ENCODE results near the gene GATD1. TPM values are rescaled to one million over a fixed set of nuclear protein-coding genes. Genes with fewer than 3 reads are reported as not detected.
A peak's percentile ranks its signal among the peaks of the same experiment; 100 is the strongest.

GATD1 gene
- total RNA-seq, 2 donors from 2014 or later, result 39.9 to 84.9 TPM

GRCh38 chr11:796565-797295 is 19.4 kb upstream of the GATD1 start:
- intact Hi-C loops (cut with DNase I), result no loop called here
- Histone ChIP-seq H3K36me3 (no peaks in the 10 kb centered on the region), H3K27ac (peak overlapping the region; percentile 80), H3K9me3 (no peaks in the 10 kb centered on the region), H3K4me1 (peaks cover 7% of the 10 kb centered on the region), H3K4me3 (peak overlapping the region; percentile 92), H3K27me3 (no peaks in the 10 kb centered on the region), H3K9ac (ENCODE audit: low read depth in 2 of 2, low read length in 2 of 2) (peak overlapping the region; percentile 75 to 86)
- peak; percentile 62 for DNase-seq
- TF ChIP-seq, protein P1, sequence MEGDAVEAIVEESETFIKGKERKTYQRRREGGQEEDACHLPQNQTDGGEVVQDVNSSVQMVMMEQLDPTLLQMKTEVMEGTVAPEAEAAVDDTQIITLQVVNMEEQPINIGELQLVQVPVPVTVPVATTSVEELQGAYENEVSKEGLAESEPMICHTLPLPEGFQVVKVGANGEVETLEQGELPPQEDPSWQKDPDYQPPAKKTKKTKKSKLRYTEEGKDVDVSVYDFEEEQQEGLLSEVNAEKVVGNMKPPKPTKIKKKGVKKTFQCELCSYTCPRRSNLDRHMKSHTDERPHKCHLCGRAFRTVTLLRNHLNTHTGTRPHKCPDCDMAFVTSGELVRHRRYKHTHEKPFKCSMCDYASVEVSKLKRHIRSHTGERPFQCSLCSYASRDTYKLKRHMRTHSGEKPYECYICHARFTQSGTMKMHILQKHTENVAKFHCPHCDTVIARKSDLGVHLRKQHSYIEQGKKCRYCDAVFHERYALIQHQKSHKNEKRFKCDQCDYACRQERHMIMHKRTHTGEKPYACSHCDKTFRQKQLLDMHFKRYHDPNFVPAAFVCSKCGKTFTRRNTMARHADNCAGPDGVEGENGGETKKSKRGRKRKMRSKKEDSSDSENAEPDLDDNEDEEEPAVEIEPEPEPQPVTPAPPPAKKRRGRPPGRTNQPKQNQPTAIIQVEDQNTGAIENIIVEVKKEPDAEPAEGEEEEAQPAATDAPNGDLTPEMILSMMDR (IDR thresholded peaks at IDR 0.05), result no peak

DNA sequence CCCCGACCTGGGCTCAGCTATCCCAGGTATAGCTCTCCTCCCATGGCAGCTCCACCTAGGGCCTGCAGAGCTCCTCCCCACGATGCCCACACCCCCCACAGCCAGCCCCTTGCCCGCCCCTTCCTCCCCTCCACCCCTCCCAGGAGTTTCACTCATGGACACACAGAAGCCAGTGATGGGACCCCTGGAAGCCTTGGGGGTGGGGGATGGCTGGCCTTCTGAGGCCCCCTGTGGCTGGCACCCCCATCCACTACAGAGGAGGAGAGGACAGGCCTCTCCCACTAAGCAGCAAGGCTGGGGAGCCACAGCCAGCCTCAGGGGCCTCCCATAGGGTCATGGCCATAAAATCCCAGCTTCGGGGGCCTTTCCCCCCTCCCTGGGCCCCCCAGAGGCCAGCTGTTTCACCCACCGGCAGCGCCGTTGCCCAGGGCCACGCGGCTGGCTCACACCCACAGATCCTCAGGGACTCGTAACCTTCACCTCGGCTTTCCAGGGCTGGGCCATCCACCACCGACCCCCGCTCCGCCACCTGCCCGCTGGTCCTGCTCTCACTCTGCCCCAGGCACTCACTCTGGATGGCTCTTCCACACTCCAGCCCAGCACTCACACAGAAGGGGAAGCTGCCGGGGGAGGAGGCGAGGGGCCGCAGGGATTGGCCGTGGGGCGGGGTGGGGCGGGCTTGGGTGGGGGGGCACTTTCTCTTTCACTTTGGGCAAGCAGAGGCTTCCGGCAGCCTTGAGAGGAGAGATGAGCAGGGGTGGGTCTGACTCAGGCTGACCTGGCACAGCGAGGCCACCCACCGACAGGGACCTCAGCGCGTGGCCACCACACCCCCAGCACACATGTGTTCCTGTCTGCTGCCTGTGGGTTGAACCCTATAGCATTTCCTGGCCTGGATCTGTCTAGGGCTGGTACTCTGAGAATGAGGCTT is 18.6 kb upstream of the GATD1 start:
- H3K36me3 ChIP-seq, result no peaks in the 10 kb centered on the region

DNA sequence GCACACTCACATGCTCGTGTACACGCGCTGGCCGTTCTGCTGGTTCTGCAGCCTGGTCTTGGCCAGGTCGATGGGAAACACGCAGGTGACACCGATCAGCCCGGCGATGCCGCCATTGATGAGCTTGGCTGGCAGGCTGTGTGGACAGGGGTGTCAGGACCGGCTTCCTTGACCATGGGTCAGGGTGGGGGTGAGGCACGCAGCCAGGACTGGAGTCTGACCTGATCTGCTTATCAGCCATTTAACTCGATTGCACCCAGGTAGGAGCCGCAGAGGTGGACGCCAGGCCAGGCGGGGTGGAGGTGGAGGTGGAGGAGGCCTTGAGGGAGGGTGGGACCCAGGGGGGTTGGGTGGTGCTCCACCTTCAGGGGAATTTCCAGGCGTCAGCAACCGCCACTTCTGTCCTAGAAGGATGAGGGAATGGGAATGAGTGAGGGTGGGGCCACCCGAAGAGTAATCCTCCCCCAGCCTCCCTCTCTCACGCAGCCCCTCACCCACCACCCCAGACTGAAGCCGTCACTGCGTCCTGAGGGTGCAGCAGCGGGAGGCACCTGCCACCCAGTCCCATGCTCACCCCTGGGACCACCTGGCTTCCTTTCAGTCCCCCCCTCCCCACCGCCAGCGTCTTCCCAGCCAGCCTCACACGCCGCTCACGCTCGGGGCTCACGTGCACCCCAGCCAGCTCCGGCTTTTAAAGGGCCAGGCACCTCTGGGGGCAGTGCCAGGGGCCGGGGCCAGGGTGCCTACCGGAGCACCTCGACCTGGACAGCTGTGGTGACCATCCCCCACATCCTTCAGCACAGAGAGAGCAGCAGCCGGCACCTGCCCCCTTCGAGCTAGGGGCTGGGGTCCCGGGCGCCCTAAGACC is 17.7 kb upstream of the GATD1 start:
- Histone ChIP-seq H3K27me3 (peaks cover under 1% of the 10 kb centered on the region), H3K9ac (ENCODE audit: low read depth in 2 of 2, low read length in 2 of 2) (peak overlapping the region; percentile 43 to 85), H3K4me3 (peak overlapping the region; percentile 92), H3K9me3 (no peaks in the 10 kb centered on the region), H3K27ac (peak overlapping the region; percentile 80), H3K4me1 (peaks cover 7% of the 10 kb centered on the region), H3K36me3 (no peaks in the 10 kb centered on the region)
- DNase-seq, result peak; percentile 66
- TF ChIP-seq, protein P1 (IDR thresholded peaks at IDR 0.05), result no peak
- intact Hi-C loops (cut with DNase I), result no loop called here

More for the DNA sequence above, 18.6 kb upstream of the GATD1 start:
- Histone ChIP-seq H3K9ac (ENCODE audit: low read depth in 2 of 2, low read length in 2 of 2) (peak overlapping the region; percentile 85 to 86), H3K4me1 (peaks cover 7% of the 10 kb centered on the region), H3K4me3 (peak overlapping the region; percentile 92), H3K27ac (peak overlapping the region; percentile 80), H3K9me3 (no peaks in the 10 kb centered on the region), H3K27me3 (no peaks in the 10 kb centered on the region)
- intact Hi-C loops (cut with DNase I), result no loop called here
- peak; percentile 78 for DNase-seq
- TF ChIP-seq, protein P1 (IDR thresholded peaks at IDR 0.05), result no peak

- Histone ChIP-seq H3K9me3 (no peaks in the 10 kb centered on the region), H3K27ac (no peak overlapping the region), H3K4me1 (peaks cover 7% of the 10 kb centered on the region), H3K36me3 (no peaks in the 10 kb centered on the region), H3K4me3 (no peak overlapping the region), H3K9ac (ENCODE audit: low read depth in 2 of 2, low read length in 2 of 2) (peak overlapping the region in 1 of 2 donors; percentile 26), H3K27me3 (peaks cover 9% of the 10 kb centered on the region)
- no peak for DNase-seq
- intact Hi-C loops (cut with DNase I), result no loop called here
- TF ChIP-seq, protein P1 (IDR thresholded peaks at IDR 0.05), result no peak
These were observed 16.9 kb upstream of the GATD1 start for GRCh38 chr11:794013-794765.

All from colonic mucosa (tissue), 4 donors.